Gastrocnemius medialis (tissue), 4 donors: ENCODE results near the gene KLHL12.

Source experiments
- CTCF ChIP-seq, 5 experiments: fragments of 450-650 bp in 3 of 5; fragments of 200-600 bp in 2 of 5; sonication (generic) in 2 of 5; IDR thresholded peaks in 4 of 5; conservative IDR thresholded peaks in 1 of 5; 1 replicate in 4 of 5; 2 replicates in 1 of 5; pipeline ENCODE4 v1.5.1; 2016 to 2019; ENCODE audit warnings: antibody characterized with exemption in 5 of 5, mild to moderate bottlenecking in 3 of 5, moderate library complexity in 3 of 5
- POLR2A ChIP-seq, 2 donors: fragments of 450-650 bp; IDR thresholded peaks; one replicate each; pipeline ENCODE4 v1.6.1; 2017; ENCODE audit warnings: antibody characterized with exemption in 2 of 2, mild to moderate bottlenecking in 2 of 2, moderate library complexity in 2 of 2

- no peak for TF ChIP-seq CTCF (IDR thresholded peaks at IDR 0.05 in 4 of 5, conservative IDR thresholded peaks at IDR 0.05 in 1 of 5)
- TF ChIP-seq POLR2A (IDR thresholded peaks at IDR 0.05), result no peak
Measured at GRCh38 chr1:202941372-202941771, 14.3 kb upstream of the KLHL12 start.
